ENCODE measurements around the gene BCLAF3. TPM values are rescaled to one million over a fixed set of nuclear protein-coding genes. Genes with fewer than 3 reads are reported as not detected.

Gene BCLAF3
- total RNA-seq, 2 experiments from 2014 or later = 2.9 to 3.2 TPM

DNA sequence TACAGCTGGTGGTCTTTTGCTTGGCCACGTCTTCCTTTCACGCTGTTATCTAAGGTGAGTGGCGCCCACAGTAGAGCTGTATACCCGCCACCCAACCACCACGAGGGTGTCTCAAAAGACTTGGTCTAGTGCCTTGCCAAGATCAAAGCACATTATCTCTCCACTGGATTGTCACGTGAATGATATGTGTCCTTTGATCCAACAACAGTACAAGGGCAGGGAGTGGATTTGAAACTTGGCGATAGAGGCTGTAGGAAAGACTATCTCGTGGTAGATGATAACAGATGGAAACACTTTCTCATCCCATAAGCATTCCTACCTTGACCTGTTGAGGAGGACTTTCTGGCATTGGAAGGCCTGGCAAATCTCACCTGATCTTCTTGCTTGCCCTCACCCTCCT lies 37.7 kb upstream of the BCLAF3 start:
- Mint-ChIP-seq H3K36me3 (ENCODE audit: low read depth) (no peaks in the 10 kb centered on the region), H3K9me3 (no peaks in the 10 kb centered on the region), H3K4me3 (no peak overlapping the region), H3K4me1 (ENCODE audit: low read depth) (peaks cover 8% of the 10 kb centered on the region), H3K27me3 (no peaks in the 10 kb centered on the region), H3K27ac (no peak overlapping the region)
- ChIA-PET POLR2A (no interaction called here), CTCF (no interaction called here)
- DNase-seq (no peak), ATAC-seq (no peak)
- intact Hi-C loops (cut with micrococcal nuclease) = no loop called here
- TF ChIP-seq, protein P1, sequence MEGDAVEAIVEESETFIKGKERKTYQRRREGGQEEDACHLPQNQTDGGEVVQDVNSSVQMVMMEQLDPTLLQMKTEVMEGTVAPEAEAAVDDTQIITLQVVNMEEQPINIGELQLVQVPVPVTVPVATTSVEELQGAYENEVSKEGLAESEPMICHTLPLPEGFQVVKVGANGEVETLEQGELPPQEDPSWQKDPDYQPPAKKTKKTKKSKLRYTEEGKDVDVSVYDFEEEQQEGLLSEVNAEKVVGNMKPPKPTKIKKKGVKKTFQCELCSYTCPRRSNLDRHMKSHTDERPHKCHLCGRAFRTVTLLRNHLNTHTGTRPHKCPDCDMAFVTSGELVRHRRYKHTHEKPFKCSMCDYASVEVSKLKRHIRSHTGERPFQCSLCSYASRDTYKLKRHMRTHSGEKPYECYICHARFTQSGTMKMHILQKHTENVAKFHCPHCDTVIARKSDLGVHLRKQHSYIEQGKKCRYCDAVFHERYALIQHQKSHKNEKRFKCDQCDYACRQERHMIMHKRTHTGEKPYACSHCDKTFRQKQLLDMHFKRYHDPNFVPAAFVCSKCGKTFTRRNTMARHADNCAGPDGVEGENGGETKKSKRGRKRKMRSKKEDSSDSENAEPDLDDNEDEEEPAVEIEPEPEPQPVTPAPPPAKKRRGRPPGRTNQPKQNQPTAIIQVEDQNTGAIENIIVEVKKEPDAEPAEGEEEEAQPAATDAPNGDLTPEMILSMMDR (IDR thresholded peaks at IDR 0.05) = no peak

DNA sequence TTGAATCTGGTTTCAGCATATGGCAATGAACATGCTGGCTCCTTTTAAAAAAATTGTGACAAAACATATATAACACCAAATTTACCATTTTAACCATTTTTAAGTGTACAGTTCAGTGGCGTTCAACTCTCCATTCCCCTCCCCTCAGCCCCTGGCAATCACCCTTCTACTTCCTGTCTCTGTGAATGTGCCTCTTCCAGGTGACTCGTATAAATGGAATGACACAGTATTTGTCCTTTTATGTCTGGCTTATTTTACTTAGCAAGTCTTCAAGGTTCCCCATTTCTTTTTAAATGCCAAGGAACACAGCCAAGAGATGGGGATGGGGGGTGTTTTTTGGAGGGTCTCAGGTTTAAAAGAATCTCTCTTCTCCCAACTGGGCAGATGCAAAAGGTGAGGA lies 35.4 kb upstream of the BCLAF3 start:
- intact Hi-C loops (cut with micrococcal nuclease) = no loop called here
- H3K27ac Mint-ChIP-seq = no peak overlapping the region
- no peaks in the 10 kb centered on the region for H3K27me3 Mint-ChIP-seq
- TF ChIP-seq, protein P1 (IDR thresholded peaks at IDR 0.05) = no peak
- DNase-seq (no peak), ATAC-seq (no peak)
- no peaks in the 10 kb centered on the region for H3K36me3 Mint-ChIP-seq (ENCODE audit: low read depth)
- peaks cover 8% of the 10 kb centered on the region for H3K4me1 Mint-ChIP-seq (ENCODE audit: low read depth)
- no peaks in the 10 kb centered on the region for H3K9me3 Mint-ChIP-seq
- CTCF ChIA-PET = no interaction called here
- POLR2A ChIA-PET = no interaction called here
- H3K4me3 Mint-ChIP-seq = no peak overlapping the region

DNA sequence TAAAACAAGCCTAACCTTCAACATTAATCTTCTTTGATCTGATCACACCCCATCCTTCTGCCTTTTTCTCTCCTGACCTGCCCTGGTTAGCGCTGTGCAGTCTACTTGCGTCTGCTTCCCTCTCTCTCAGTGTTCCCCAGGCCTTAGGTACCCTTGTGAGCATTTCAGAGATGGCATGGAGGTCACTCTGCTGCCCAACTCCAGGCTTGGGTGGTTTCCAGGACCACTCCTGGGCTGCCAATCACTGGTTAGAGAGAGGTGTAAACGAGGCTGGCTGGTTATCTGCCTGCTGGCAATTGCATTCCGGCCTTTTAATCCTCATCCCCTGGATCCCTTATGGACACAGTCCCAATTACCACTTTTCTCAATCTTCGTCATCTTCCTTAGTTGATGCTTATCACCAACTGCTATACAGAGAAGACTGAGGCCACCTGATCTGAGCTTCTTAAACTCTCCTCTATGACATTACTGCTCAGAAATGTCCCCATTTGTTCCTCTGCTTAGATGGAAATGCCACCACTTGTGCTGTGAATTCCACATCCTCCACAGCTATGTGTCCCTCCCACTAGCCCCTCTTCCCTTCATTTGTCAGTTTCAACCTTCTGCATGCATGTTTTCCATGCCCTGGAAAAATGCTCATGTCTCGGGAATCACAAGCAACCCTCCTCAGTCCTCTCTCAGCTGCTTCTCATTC lies 29.0 kb upstream of the BCLAF3 start:
- TF ChIP-seq, protein P1 (IDR thresholded peaks at IDR 0.05) = no peak
- no peak for ATAC-seq
- Mint-ChIP-seq H3K36me3 (ENCODE audit: low read depth) (peaks cover 3% of the 10 kb centered on the region), H3K9me3 (peaks cover 14% of the 10 kb centered on the region), H3K4me3 (no peak overlapping the region), H3K27ac (no peak overlapping the region), H3K27me3 (no peaks in the 10 kb centered on the region), H3K4me1 (ENCODE audit: low read depth) (no peaks in the 10 kb centered on the region)
- ChIA-PET CTCF (no interaction called here), POLR2A (no interaction called here)
- intact Hi-C loops (cut with micrococcal nuclease) = no loop called here
- DNase-seq = no peak

DNA sequence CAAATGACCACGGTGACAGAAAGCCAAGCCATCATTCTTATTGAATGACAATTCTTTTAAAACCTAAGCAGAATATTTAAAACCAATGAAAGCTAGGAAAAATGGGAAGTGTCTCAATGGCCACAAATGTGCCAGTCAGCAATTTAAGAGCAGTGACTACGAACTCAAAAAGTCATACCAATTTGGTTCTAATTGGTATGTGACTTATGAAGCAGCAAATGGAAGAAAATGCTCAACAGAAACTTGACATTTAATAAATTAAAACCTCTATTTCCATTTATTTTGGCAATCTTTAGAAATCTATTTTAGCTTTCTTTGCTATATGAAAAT lies 25.7 kb upstream of the BCLAF3 start:
- Mint-ChIP-seq H3K4me1 (ENCODE audit: low read depth) (no peaks in the 10 kb centered on the region), H3K4me3 (no peak overlapping the region), H3K9me3 (peaks cover 14% of the 10 kb centered on the region), H3K27ac (no peak overlapping the region), H3K27me3 (no peaks in the 10 kb centered on the region), H3K36me3 (ENCODE audit: low read depth) (peaks cover 3% of the 10 kb centered on the region)
- ChIA-PET POLR2A (interaction anchor here (0.6 kb wide), 1 partner anchor 100 kb away, joined by 3 read pairs; no protein-coding TSS in a partner anchor), CTCF (no interaction called here)
- DNase-seq (no peak), ATAC-seq (no peak)
- TF ChIP-seq, protein P1 (IDR thresholded peaks at IDR 0.05) = no peak
- intact Hi-C loops (cut with micrococcal nuclease) = no loop called here

DNA sequence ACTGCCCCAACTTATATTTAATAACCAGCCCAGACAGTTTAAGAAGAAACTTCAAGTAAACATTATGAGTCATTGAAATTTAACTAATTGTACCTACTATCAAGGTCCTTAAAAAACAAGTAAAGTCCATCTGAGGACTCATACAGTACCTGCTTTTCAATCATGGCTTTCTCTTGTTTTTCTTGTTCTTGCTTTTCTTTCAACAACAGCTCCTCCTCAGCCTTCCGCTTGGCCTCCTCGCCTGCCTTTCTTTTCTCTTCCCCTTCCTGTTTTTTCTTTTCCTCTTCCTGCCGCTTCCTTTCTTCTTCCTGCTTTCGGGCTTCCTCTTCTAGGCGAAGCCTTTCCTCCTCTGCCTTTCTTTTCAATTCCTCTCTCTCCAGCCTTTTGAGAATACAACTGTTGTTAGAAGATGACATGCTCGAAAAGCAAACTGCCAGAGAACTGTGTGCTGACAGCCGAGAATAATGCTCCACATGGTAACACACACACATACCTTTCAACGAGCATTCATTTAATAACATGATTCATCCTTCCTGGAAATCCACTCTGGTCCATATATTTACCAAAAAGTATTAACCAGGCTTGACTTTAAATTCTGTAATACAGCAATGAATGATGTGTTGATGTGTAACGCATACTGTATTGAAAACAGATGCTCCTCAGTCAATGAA lies 25.2 kb upstream of the BCLAF3 start:
- Mint-ChIP-seq H3K27ac (no peak overlapping the region), H3K4me3 (no peak overlapping the region), H3K4me1 (ENCODE audit: low read depth) (no peaks in the 10 kb centered on the region), H3K36me3 (ENCODE audit: low read depth) (peaks cover 3% of the 10 kb centered on the region), H3K27me3 (no peaks in the 10 kb centered on the region), H3K9me3 (peaks cover 14% of the 10 kb centered on the region)
- intact Hi-C loops (cut with micrococcal nuclease) = no loop called here
- ATAC-seq (no peak), DNase-seq (no peak)
- TF ChIP-seq, protein P1 (IDR thresholded peaks at IDR 0.05) = no peak
- POLR2A ChIA-PET = interaction anchor here (0.6 kb wide), 1 partner anchor 100 kb away, joined by 3 read pairs; no protein-coding TSS in a partner anchor
- CTCF ChIA-PET = no interaction called here

Data from activated CD8-positive, alpha-beta T cell treated with anti-CD3 and anti-CD28 coated beads for 36 hours (primary cell).